AG04450 (cell line): ENCODE data around the gene RAC2. TPM values are rescaled to one million over a fixed set of nuclear protein-coding genes. Genes with fewer than 3 reads are reported as not detected.

ENCODE experiments used
- CTCF ChIA-PET: fragments of 300-600, 350-600 bp; formaldehyde crosslinking; extraction: SDS; loops from one replicate; lab custom pipeline; 2022; ENCODE audit warnings: antibody characterized with exemption, inconsistent platforms; lab: Charles Lee
- POLR2A ChIA-PET: fragments of 350-600 bp; formaldehyde crosslinking; extraction: SDS; loops from one replicate; lab custom pipeline; 2021; ENCODE audit warnings: antibody characterized with exemption, inconsistent platforms; lab: Yijun Ruan, JAX
- DNase-seq: peaks from one replicate; pipeline ENCODE4 v3.0.0-alpha.2; 2011; ENCODE audit warnings: low read depth, low spot score
- H3K27ac ChIP-seq: one replicate; pipeline ENCODE4 v1.5.1; 2012; ENCODE audit warnings: low read depth, low read length, control low read depth
- H3K27me3 ChIP-seq: one replicate; pipeline ENCODE4 v1.6.0; 2012; ENCODE audit warnings: low read length; ENCODE audit not compliant: control insufficient read depth, insufficient read depth
- H3K4me3 ChIP-seq: 2 replicates; pipeline ENCODE4 v1.5.1; 2011; ENCODE audit warnings: mild to moderate bottlenecking, low read depth, low read length, control low read depth
- H3K9me3 ChIP-seq: 2 replicates; pipeline ENCODE4 v1.5.1; 2012; ENCODE audit warnings: low read length; ENCODE audit not compliant: control insufficient read depth, insufficient read depth
- CTCF ChIP-seq: IDR thresholded peaks from 2 replicates; pipeline ENCODE4 v1.5.1; 2011; ENCODE audit warnings: low read depth, low read length, control low read depth, inconsistent platforms
- polyA plus RNA-seq: library from polyadenylated mRNA; depleted of rRNA; stranded (reverse); fragments of >200 nt; gene quantifications from 2 replicates; pipeline ENCODE4 v1.2.3, GENCODE V29; 2011

The RAC2 gene
- polyA plus RNA-seq, 1 experiment = 25.0 TPM

DNA sequence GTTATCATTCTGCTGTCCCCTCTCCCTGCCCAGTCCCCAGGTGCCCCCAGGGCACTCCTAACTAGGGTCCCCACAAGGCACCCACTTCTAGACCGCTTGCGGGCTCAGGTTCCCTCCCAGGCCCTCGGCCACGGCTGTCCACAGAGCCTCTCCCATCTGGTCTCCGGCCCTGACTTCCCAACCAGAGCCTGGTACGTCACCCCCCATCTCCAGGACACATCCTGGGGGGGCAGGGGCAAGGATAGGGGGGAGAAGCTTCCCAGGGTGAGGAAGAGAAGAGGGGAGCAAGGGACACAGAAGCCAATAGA, 32.2 kb downstream of the RAC2 start:
- ChIA-PET POLR2A (no interaction called here), CTCF (interaction anchor here (3.9 kb wide), 1 partner anchor 12 kb away, joined by 23 read pairs; no protein-coding TSS in a partner anchor)
- no peak overlapping the region for H3K27ac ChIP-seq
- no peak overlapping the region for H3K4me3 ChIP-seq
- DNase-seq = no peak
- H3K9me3 ChIP-seq = no peaks in the 10 kb centered on the region; the same call in 1 of the 2 replicates
- peaks cover 37% of the 10 kb centered on the region for H3K27me3 ChIP-seq
- TF ChIP-seq CTCF = no peak

DNA sequence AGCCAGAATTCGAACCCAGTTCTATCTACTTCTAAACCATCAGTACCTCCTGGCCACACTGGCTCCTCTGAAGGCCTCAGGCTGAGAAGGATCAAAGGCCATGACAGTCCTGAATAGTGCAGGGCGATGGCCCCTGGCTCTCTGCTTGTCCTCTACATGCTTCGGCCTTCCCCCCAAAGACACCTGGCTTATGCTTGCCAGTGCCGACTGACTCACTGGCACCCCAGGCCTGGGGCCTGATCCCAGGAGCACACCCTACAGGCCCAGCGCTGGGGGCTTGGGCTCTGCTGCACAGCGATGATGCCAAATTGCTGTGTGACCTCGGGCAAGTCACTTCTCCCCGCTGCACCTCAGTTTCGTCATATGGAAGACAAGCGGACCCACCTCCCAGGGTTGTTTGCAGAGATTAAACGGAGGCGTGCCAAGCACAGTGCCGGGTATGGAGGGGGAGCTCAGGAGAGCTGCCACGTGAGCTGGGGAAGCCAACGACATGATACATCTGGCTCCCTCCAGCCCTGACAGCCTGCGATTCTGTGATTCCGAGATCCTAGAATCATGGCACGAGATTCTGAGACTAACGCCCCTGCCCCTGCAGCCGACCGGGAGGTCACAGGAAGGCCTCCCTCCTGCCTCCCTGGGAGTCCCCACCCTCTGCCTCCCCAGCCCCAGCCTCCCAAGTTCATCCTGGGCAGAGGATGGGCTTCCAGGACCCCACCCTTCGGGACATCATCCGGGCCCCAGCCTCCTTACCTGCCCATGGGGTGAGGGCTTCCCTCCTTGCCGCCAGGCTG, 32.8 kb downstream of the RAC2 start:
- Histone ChIP-seq H3K27me3 (peaks cover 37% of the 10 kb centered on the region), H3K4me3 (no peak overlapping the region), H3K27ac (no peak overlapping the region), H3K9me3 (no peaks in the 10 kb centered on the region; the same call in 1 of the 2 replicates)
- no peak for TF ChIP-seq CTCF
- DNase-seq = no peak
- ChIA-PET CTCF (interaction anchor here (3.9 kb wide), 1 partner anchor 11 kb away, joined by 23 read pairs; no protein-coding TSS in a partner anchor), POLR2A (no interaction called here)

DNA sequence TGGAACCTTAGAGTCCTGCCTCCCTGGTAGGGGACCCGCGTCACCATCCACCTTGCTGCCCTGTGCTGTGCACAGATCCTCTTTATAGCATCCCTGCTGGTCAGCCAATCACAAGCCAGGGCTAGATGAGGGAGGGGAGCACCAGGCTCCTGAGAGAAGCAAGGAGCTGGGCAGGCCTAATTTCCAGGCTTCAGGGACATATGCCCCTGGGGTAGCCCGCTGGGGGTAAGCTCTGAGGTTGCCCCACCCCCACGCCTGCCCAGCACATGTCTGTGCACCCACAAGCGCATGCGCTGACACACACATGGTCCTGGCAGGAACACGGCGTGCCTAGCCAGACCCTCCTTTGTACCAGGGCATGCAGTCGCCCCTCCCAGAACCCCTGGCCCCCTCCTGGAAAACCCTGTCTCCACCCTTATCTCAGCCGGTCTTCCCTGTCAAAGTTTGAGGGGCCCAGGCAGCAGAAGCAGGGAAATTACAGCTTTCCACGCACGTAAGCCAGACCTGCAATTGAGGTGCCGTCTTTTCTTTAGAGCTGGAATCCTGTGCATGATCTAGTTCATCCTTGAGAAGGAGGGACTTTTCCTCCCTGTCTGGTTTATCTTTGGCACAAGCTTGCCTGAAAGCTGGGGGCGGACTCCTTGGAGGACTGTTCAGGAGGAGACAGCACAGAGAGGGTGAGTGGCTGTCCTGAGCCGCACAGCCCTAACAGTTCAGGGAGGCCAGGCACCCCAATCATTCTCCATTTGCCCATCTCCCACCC, 33.8 kb downstream of the RAC2 start:
- DNase-seq = no peak
- no peak for TF ChIP-seq CTCF
- H3K27me3 ChIP-seq = peaks cover 37% of the 10 kb centered on the region
- ChIA-PET POLR2A (no interaction called here), CTCF (interaction anchor here (3.9 kb wide), 1 partner anchor 10 kb away, joined by 23 read pairs; no protein-coding TSS in a partner anchor)
- H3K27ac ChIP-seq = no peak overlapping the region
- H3K4me3 ChIP-seq = no peak overlapping the region
- H3K9me3 ChIP-seq = no peaks in the 10 kb centered on the region; the same call in 1 of the 2 replicates

DNA sequence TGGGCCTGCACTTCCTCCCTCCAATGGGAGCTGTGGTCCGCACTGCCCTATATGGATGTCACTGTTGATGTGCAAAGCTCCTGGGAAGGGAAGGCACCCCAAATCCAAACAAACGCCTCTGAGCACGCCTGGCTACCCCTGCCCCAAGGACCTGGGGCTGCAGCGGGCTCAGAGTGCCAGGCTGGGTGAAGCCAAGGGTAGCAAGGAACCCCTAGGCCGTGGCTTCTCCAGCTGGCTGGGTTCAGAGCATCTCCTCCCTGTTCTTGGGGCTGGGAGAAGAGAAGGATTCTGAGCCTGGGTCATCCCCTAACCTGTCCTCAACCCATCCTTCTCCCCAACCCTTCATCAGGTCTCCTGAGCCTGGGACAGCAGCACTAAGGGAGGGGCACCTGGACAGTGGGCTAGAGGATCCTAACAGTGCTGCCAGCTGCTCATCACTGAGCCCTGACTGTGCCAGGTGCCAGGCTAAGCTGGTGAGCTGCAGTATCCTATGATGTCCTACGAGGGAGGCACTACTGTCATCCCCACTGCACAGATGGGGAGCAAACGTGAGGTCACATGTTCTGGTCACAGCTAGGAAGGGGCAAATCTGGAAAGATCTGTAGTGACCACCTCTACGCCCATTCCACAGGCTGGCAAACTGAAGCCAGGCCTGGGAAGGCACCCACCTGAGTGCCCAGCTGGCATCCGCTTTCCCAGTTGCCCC, 34.8 kb downstream of the RAC2 start:
- TF ChIP-seq CTCF = no peak
- no peaks in the 10 kb centered on the region; the same call in 1 of the 2 replicates for H3K9me3 ChIP-seq
- peaks cover 32% of the 10 kb centered on the region for H3K27me3 ChIP-seq
- DNase-seq = no peak
- H3K4me3 ChIP-seq = no peak overlapping the region
- CTCF ChIA-PET = interaction anchor here (0.6 to 3.9 kb wide), 2 partner anchors 9 to 1026 kb away, joined by 4 to 23 read pairs; no protein-coding TSS in a partner anchor
- no peak overlapping the region for H3K27ac ChIP-seq
- POLR2A ChIA-PET = no interaction called here
